GM19455 (cell line): Measurements from ENCODE around the gene CC2D1A.

ENCODE experiments used
- ATAC-seq: cut with Tn5 transposase; IDR thresholded peaks from one replicate; pipeline ENCODE4 v1.9.1; 2021; ENCODE audit not compliant: unreplicated experiment

CC2D1A gene

DNA sequence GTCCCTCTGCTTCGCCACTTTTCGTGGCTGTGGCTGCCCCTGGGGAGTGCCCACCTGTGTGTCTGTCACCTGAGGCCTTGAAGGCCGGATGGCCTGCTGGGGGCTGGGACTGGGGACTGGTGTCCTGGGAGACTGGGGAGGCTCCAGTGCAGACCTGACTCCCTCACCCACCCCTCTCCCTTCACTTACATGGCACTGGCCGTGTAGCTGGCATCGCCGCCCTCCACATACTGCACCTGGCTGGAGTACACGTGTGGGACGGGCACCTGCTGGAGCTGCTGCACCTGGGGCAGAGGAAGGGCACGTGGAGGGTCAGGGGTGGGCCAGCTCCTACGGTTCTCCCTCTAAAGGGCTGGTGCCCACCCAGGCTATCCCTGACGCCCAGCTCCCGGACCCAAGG is 71.8 kb downstream of the CC2D1A start:
- ATAC-seq: no peak

DNA sequence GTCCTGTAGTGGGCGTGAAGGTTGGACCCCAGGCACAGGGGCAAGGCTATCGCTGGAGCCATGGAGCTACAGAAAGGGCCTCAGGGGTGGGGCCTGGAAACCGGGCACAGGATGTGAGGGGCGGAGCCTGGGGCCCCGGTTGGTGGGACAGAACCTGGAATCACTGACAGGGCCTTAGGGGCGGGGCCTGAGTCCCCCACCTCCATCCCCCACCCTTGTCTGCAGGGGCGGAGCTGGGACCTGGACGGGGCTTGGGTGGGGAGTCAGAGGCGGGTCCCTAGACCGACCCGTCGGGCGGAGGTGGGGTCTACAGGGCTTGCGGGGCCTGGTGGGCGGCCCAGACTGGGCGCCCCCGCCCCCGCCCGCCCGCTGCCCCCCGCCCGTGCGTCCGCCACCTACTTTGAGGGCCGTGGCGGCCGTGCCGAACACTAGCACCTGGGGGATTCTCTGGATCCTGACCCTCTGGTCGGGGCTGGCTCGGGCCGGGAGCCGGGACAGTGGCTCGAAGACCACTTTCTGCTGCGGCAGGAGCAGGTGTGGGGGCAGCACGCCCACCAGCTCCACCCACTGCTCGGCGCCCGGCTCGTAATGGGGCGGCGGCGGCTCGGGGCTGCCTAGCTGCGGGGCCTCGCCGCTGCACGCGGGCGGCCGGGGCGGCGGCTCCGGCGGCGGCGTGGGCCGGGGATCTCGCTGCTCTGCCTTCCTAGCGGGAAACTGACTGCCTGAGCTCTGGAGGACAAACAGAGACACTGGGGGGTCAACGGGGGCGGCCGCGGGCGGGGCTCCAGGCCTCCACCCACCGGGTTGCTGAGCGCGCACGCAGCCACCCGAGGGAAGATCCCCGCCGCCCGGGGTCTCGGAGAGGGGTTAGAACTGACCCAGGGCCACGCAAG is 72.6 kb downstream of the CC2D1A start:
- ATAC-seq: no peak

- no peak for ATAC-seq
Observed at GRCh38 chr19:13979244-13979615, 73.2 kb downstream of the CC2D1A start.

- no peak for ATAC-seq
Observed at GRCh38 chr19:13979686-13980085, 73.7 kb downstream of the CC2D1A start.

GRCh38 chr19:13980340-13980739 is 74.3 kb downstream of the CC2D1A start:
- ATAC-seq: no peak
